CD4-positive, alpha-beta T cell treated with Interleukin-1 beta for 1 hour (primary cell): ENCODE results near the gene CDSN.
"Not testable (repeated sequence)": the region's sequence is repeated elsewhere in the genome, so short reads cannot be mapped to it uniquely, and the experiment has no call there.

Experiments used
- DNase-seq, 2 donors: peaks; one replicate each; pipeline ENCODE4 v3.0.0-alpha.2; 2020 to 2022

CDSN gene

GRCh38 chr6:31120151-31120915, at the start of gene CDSN:
Gene CDSN (minus strand): TSS chr6:31120446. CDS start chr6:31120419, 27 bp downstream.
- DNase-seq: no peak

GRCh38 chr6:31169123-31169857, 49.0 kb upstream of the CDSN start:
- no peak for DNase-seq

- DNase-seq: no peak
These were observed 48.4 kb upstream of the CDSN start for GRCh38 chr6:31168606-31169005.

- no peak for DNase-seq
These were observed 45.7 kb upstream of the CDSN start for GRCh38 chr6:31165986-31166385.

GRCh38 chr6:31165064-31165832, 45.0 kb upstream of the CDSN start:
- DNase-seq: not testable (repeated sequence)

- not testable (repeated sequence) for DNase-seq
These were observed 44.3 kb upstream of the CDSN start for GRCh38 chr6:31164475-31165063.

- DNase-seq: no peak
These were observed 43.7 kb upstream of the CDSN start for GRCh38 chr6:31163922-31164321.

- no peak for DNase-seq
These were observed 42.4 kb upstream of the CDSN start for GRCh38 chr6:31162463-31163165.

- no peak for DNase-seq
These were observed 41.2 kb upstream of the CDSN start for GRCh38 chr6:31161216-31162126.

GRCh38 chr6:31158863-31159855, 38.9 kb upstream of the CDSN start:
- DNase-seq: peak in 1 of 2 donors; percentile 16

- peak; percentile 99 for DNase-seq
These were observed 38.1 kb upstream of the CDSN start, which contains the start of gene TCF19 for GRCh38 chr6:31158140-31158862. Gene TCF19 (plus strand): TSS chr6:31158589. CDS start chr6:31159470, 881 bp downstream.

GRCh38 chr6:31157513-31158139, 37.4 kb upstream of the CDSN start, which contains the start of gene CCHCR1:
Gene CCHCR1 (minus strand): TSS chr6:31157802. CDS start chr6:31157600, 202 bp downstream.
- DNase-seq: no peak

GRCh38 chr6:31156641-31157040, 36.4 kb upstream of the CDSN start:
- DNase-seq: no peak

GRCh38 chr6:31154436-31154835, 34.2 kb upstream of the CDSN start:
- no peak for DNase-seq

- no peak for DNase-seq
These were observed 32.5 kb upstream of the CDSN start for GRCh38 chr6:31152781-31153180.

GRCh38 chr6:31149827-31150447, 29.7 kb upstream of the CDSN start:
- no peak for DNase-seq

- DNase-seq: no peak
These were observed 25.1 kb upstream of the CDSN start for GRCh38 chr6:31145386-31145785.

- no peak for DNase-seq
These were observed 24.7 kb upstream of the CDSN start for GRCh38 chr6:31144970-31145340.
